WTC11 (cell line): ENCODE measurements around the gene MEFV. TPM values are rescaled to one million over a fixed set of nuclear protein-coding genes. Genes with fewer than 3 reads are reported as not detected.
A peak's percentile ranks its signal among the peaks of the same experiment; 100 is the strongest.

Experiments used
- ELF4 ChIP-seq: sonication (generic); formaldehyde crosslinking; IDR thresholded peaks from 2 replicates; pipeline ENCODE4 v1.8.1; 2022; ENCODE audit warnings: low read depth, mild to moderate bottlenecking, moderate library complexity, missing genetic modification reagents
- EMX1 ChIP-seq: fragments of 250-450 bp; sonication (Bioruptor Pico); IDR thresholded peaks from 2 replicates; pipeline ENCODE4 v1.8.0; 2021; ENCODE audit warnings: mild to moderate bottlenecking
- ESRRA ChIP-seq: sonication (generic); formaldehyde crosslinking; IDR thresholded peaks from 2 replicates; pipeline ENCODE4 v1.8.1; 2022; ENCODE audit warnings: mild to moderate bottlenecking, missing genetic modification reagents, borderline replicate concordance
- FOXJ3 ChIP-seq: sonication (generic); formaldehyde crosslinking; IDR thresholded peaks from 2 replicates; pipeline ENCODE4 v1.9.0; 2021; ENCODE audit warnings: missing genetic modification reagents, mild to moderate bottlenecking, borderline replicate concordance
- FOXP4 ChIP-seq: sonication (generic); formaldehyde crosslinking; IDR thresholded peaks from 2 replicates; pipeline ENCODE4 v1.8.0; 2022; ENCODE audit warnings: mild to moderate bottlenecking, missing genetic modification reagents
- GABPB1 ChIP-seq: sonication (generic); formaldehyde crosslinking; IDR thresholded peaks from 2 replicates; pipeline ENCODE4 v1.8.1; 2023; ENCODE audit warnings: mild to moderate bottlenecking, missing genetic modification reagents
- GRHL2 ChIP-seq: fragments of 250-450 bp; sonication (Bioruptor Pico); IDR thresholded peaks from 2 replicates; pipeline ENCODE4 v1.8.0; 2022; ENCODE audit warnings: mild to moderate bottlenecking, moderate library complexity; ENCODE audit not compliant: insufficient replicate concordance, severe bottlenecking
- HMGA2 ChIP-seq: fragments of 250-450 bp; sonication (Bioruptor Pico); IDR thresholded peaks from 2 replicates; pipeline ENCODE4 v1.4.0; 2021; ENCODE audit warnings: mild to moderate bottlenecking, moderate library complexity
- JUN ChIP-seq: sonication (generic); formaldehyde crosslinking; IDR thresholded peaks from 2 replicates; pipeline ENCODE4 v1.8.0; 2023; ENCODE audit warnings: mild to moderate bottlenecking, missing genetic modification reagents
- KAT7 ChIP-seq: sonication (generic); formaldehyde crosslinking; IDR thresholded peaks from 2 replicates; pipeline ENCODE4 v1.8.1; 2023; ENCODE audit warnings: missing genetic modification reagents, mild to moderate bottlenecking, borderline replicate concordance
- NFATC4 ChIP-seq: fragments of 250-450 bp; sonication (Bioruptor Pico); IDR thresholded peaks from 2 replicates; pipeline ENCODE4 v1.9.0; 2021; ENCODE audit warnings: mild to moderate bottlenecking
- NR1H2 ChIP-seq: sonication (generic); formaldehyde crosslinking; IDR thresholded peaks from 2 replicates; pipeline ENCODE4 v1.9.0; 2021; ENCODE audit warnings: mild to moderate bottlenecking, moderate library complexity, missing genetic modification reagents
- RORB ChIP-seq: fragments of 250-450 bp; sonication (Bioruptor Pico); IDR thresholded peaks from 2 replicates; pipeline ENCODE4 v1.9.0; 2021; ENCODE audit warnings: mild to moderate bottlenecking
- TEAD4 ChIP-seq: sonication (generic); formaldehyde crosslinking; IDR thresholded peaks from 2 replicates; pipeline ENCODE4 v1.8.0; 2022; ENCODE audit warnings: mild to moderate bottlenecking, missing genetic modification reagents
- TP53 ChIP-seq: sonication (generic); formaldehyde crosslinking; IDR thresholded peaks from 2 replicates; pipeline ENCODE4 v1.8.1; 2023; ENCODE audit warnings: mild to moderate bottlenecking, missing genetic modification reagents
- ZBTB21 ChIP-seq: sonication (generic); formaldehyde crosslinking; IDR thresholded peaks from 2 replicates; pipeline ENCODE4 v1.8.1; 2023; ENCODE audit warnings: mild to moderate bottlenecking, missing genetic modification reagents, borderline replicate concordance
- ZNF396 ChIP-seq: fragments of 250-450 bp; sonication (Bioruptor Pico); IDR thresholded peaks from 2 replicates; pipeline ENCODE4 v1.8.0; 2021; ENCODE audit warnings: mild to moderate bottlenecking, moderate library complexity, borderline replicate concordance
- ZNF423 ChIP-seq: fragments of 250-450 bp; sonication (Bioruptor Pico); IDR thresholded peaks from 2 replicates; pipeline ENCODE4 v2.1.2; 2022; ENCODE audit warnings: mild to moderate bottlenecking, moderate library complexity
- total RNA-seq: library from RNA; stranded (reverse); gene quantifications from 3 replicates; pipeline ENCODE4 v1.2.3, GENCODE V29; 2021
- TF ChIP-seq, protein P1 (sequence below): fragments of 250-450 bp; sonication (Bioruptor Pico); IDR thresholded peaks from 2 replicates; pipeline ENCODE4 v1.9.0; 2021; ENCODE audit warnings: mild to moderate bottlenecking
- TF ChIP-seq, protein P2 (sequence below): sonication (generic); formaldehyde crosslinking; conservative IDR thresholded peaks from 2 replicates; pipeline ENCODE4 v1.8.1; 2023; ENCODE audit warnings: mild to moderate bottlenecking, low read depth, missing genetic modification reagents, moderate library complexity
- TF ChIP-seq, protein P3 (sequence below): fragments of 250-450 bp; sonication (Bioruptor Pico); IDR thresholded peaks from 2 replicates; pipeline ENCODE4 v1.9.0; 2021; ENCODE audit warnings: mild to moderate bottlenecking
- TF ChIP-seq, protein P4 (sequence below): sonication (generic); formaldehyde crosslinking; IDR thresholded peaks from 2 replicates; pipeline ENCODE4 v1.8.0; 2023; ENCODE audit warnings: missing genetic modification reagents, mild to moderate bottlenecking, borderline replicate concordance
- TF ChIP-seq, protein P5 (sequence below): sonication (generic); formaldehyde crosslinking; IDR thresholded peaks from 2 replicates; pipeline ENCODE4 v1.8.0; 2022; ENCODE audit warnings: missing genetic modification reagents

MEFV gene
- total RNA-seq, 1 experiment from 2014 or later, result 0.09 TPM

DNA sequence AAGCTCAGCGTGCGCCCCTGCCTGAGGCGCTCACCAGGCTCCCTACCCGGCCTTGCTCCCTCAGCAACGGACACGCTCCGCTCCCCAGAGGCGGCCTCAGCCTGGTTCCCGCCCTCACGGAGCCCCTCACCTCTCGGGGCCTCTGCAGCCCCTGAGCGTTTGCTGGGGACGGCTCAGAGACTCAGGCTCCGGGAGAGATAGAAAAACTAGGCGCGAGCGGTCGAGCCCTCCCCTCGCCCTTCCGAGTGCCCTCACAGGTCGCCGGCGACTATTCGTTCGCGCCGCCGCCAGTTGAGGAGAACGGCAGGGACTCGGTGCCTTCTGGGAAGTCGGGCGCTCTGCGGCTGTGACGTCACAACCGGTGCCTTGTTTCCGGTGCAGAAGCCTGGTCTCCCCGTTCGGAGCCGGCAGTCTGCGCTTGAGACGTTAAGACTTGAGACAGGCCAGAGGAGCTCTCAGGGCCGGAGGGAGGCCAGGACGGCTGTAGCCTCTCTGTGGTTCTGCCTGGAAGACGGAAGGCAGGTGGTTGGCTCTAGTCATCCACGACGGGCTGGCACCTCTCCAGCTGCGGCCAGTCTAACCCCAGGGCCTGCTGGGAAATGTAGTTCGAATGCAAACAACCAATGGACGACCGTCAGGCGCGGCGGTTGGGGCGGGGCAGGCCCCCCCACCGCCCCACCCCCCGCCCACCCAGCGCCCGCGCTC, 21.4 kb downstream of the MEFV start, which contains the start of gene ZNF200 (continued):
- TF ChIP-seq FOXP4 (CRISPR knock-in tag), result 0 out of 2 replicates have a peak, but pooled peaks have one; percentile 44
- TF ChIP-seq KAT7 (CRISPR knock-in tag), result no peak
- TF ChIP-seq, protein P1, sequence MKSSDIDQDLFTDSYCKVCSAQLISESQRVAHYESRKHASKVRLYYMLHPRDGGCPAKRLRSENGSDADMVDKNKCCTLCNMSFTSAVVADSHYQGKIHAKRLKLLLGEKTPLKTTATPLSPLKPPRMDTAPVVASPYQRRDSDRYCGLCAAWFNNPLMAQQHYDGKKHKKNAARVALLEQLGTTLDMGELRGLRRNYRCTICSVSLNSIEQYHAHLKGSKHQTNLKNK, result no peak
- no peak for TF ChIP-seq ZNF423 (CRISPR knock-in tag)
- no peak for TF ChIP-seq GRHL2 (CRISPR knock-in tag)
- 0 out of 2 replicates have a peak, but pooled peaks have one; percentile 48 for TF ChIP-seq TEAD4 (CRISPR knock-in tag)
- no peak for TF ChIP-seq TP53 (CRISPR knock-in tag)
- TF ChIP-seq, protein P2, sequence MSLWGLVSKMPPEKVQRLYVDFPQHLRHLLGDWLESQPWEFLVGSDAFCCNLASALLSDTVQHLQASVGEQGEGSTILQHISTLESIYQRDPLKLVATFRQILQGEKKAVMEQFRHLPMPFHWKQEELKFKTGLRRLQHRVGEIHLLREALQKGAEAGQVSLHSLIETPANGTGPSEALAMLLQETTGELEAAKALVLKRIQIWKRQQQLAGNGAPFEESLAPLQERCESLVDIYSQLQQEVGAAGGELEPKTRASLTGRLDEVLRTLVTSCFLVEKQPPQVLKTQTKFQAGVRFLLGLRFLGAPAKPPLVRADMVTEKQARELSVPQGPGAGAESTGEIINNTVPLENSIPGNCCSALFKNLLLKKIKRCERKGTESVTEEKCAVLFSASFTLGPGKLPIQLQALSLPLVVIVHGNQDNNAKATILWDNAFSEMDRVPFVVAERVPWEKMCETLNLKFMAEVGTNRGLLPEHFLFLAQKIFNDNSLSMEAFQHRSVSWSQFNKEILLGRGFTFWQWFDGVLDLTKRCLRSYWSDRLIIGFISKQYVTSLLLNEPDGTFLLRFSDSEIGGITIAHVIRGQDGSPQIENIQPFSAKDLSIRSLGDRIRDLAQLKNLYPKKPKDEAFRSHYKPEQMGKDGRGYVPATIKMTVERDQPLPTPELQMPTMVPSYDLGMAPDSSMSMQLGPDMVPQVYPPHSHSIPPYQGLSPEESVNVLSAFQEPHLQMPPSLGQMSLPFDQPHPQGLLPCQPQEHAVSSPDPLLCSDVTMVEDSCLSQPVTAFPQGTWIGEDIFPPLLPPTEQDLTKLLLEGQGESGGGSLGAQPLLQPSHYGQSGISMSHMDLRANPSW, result no peak
- TF ChIP-seq JUN, result peak; percentile 86; the same call in 1 of the 2 replicates
- TF ChIP-seq FOXJ3, result no peak
- TF ChIP-seq, protein P3, sequence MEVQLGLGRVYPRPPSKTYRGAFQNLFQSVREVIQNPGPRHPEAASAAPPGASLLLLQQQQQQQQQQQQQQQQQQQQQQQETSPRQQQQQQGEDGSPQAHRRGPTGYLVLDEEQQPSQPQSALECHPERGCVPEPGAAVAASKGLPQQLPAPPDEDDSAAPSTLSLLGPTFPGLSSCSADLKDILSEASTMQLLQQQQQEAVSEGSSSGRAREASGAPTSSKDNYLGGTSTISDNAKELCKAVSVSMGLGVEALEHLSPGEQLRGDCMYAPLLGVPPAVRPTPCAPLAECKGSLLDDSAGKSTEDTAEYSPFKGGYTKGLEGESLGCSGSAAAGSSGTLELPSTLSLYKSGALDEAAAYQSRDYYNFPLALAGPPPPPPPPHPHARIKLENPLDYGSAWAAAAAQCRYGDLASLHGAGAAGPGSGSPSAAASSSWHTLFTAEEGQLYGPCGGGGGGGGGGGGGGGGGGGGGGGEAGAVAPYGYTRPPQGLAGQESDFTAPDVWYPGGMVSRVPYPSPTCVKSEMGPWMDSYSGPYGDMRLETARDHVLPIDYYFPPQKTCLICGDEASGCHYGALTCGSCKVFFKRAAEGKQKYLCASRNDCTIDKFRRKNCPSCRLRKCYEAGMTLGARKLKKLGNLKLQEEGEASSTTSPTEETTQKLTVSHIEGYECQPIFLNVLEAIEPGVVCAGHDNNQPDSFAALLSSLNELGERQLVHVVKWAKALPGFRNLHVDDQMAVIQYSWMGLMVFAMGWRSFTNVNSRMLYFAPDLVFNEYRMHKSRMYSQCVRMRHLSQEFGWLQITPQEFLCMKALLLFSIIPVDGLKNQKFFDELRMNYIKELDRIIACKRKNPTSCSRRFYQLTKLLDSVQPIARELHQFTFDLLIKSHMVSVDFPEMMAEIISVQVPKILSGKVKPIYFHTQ (CRISPR knock-in tag), result no peak
- TF ChIP-seq, protein P4, sequence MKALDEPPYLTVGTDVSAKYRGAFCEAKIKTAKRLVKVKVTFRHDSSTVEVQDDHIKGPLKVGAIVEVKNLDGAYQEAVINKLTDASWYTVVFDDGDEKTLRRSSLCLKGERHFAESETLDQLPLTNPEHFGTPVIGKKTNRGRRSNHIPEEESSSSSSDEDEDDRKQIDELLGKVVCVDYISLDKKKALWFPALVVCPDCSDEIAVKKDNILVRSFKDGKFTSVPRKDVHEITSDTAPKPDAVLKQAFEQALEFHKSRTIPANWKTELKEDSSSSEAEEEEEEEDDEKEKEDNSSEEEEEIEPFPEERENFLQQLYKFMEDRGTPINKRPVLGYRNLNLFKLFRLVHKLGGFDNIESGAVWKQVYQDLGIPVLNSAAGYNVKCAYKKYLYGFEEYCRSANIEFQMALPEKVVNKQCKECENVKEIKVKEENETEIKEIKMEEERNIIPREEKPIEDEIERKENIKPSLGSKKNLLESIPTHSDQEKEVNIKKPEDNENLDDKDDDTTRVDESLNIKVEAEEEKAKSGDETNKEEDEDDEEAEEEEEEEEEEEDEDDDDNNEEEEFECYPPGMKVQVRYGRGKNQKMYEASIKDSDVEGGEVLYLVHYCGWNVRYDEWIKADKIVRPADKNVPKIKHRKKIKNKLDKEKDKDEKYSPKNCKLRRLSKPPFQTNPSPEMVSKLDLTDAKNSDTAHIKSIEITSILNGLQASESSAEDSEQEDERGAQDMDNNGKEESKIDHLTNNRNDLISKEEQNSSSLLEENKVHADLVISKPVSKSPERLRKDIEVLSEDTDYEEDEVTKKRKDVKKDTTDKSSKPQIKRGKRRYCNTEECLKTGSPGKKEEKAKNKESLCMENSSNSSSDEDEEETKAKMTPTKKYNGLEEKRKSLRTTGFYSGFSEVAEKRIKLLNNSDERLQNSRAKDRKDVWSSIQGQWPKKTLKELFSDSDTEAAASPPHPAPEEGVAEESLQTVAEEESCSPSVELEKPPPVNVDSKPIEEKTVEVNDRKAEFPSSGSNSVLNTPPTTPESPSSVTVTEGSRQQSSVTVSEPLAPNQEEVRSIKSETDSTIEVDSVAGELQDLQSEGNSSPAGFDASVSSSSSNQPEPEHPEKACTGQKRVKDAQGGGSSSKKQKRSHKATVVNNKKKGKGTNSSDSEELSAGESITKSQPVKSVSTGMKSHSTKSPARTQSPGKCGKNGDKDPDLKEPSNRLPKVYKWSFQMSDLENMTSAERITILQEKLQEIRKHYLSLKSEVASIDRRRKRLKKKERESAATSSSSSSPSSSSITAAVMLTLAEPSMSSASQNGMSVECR (CRISPR knock-in tag), result peak; percentile 81; the same call in 1 of the 2 replicates
- TF ChIP-seq ZBTB21 (CRISPR knock-in tag), result no peak
- TF ChIP-seq ELF4, result no peak
- no peak for TF ChIP-seq EMX1 (CRISPR knock-in tag)
- TF ChIP-seq NFATC4 (CRISPR knock-in tag), result no peak
- TF ChIP-seq HMGA2 (CRISPR knock-in tag), result no peak
- TF ChIP-seq NR1H2 (CRISPR knock-in tag), result no peak
- TF ChIP-seq, protein P5, sequence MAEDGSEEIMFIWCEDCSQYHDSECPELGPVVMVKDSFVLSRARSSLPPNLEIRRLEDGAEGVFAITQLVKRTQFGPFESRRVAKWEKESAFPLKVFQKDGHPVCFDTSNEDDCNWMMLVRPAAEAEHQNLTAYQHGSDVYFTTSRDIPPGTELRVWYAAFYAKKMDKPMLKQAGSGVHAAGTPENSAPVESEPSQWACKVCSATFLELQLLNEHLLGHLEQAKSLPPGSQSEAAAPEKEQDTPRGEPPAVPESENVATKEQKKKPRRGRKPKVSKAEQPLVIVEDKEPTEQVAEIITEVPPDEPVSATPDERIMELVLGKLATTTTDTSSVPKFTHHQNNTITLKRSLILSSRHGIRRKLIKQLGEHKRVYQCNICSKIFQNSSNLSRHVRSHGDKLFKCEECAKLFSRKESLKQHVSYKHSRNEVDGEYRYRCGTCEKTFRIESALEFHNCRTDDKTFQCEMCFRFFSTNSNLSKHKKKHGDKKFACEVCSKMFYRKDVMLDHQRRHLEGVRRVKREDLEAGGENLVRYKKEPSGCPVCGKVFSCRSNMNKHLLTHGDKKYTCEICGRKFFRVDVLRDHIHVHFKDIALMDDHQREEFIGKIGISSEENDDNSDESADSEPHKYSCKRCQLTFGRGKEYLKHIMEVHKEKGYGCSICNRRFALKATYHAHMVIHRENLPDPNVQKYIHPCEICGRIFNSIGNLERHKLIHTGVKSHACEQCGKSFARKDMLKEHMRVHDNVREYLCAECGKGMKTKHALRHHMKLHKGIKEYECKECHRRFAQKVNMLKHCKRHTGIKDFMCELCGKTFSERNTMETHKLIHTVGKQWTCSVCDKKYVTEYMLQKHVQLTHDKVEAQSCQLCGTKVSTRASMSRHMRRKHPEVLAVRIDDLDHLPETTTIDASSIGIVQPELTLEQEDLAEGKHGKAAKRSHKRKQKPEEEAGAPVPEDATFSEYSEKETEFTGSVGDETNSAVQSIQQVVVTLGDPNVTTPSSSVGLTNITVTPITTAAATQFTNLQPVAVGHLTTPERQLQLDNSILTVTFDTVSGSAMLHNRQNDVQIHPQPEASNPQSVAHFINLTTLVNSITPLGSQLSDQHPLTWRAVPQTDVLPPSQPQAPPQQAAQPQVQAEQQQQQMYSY (CRISPR knock-in tag), result 0 out of 2 replicates have a peak, but pooled peaks have one; percentile 15
- TF ChIP-seq ZNF396 (CRISPR knock-in tag), result no peak
- TF ChIP-seq GABPB1 (CRISPR knock-in tag), result peak; percentile 44
- TF ChIP-seq ESRRA, result no peak
- no peak for TF ChIP-seq RORB (CRISPR knock-in tag)
